Skin epidermis (tissue), 12 donors: Measurements from ENCODE around the gene FBXW12.
"Not testable (repeated sequence)": the region's sequence is repeated elsewhere in the genome, so short reads cannot be mapped to it uniquely, and the experiment has no call there.

ENCODE experiments used
- H3K27ac ChIP-seq, 21 experiments: fragments of 200-600 bp; sonication (generic) in 11 of 21; one replicate each; pipeline ENCODE4 v1.5.0; 2020; ENCODE audit warnings: mild to moderate bottlenecking in 3 of 21, inconsistent platforms in 2 of 21, moderate library complexity in 2 of 21
- H3K4me3 ChIP-seq, 7 experiments: fragments of 200-600 bp; sonication (generic) in 2 of 7; one replicate each; pipeline ENCODE4 v1.5.0; 2020; ENCODE audit warnings: inconsistent platforms in 2 of 7, mild to moderate bottlenecking in 2 of 7, moderate library complexity in 1 of 7

FBXW12 gene

GRCh38 chr3:48370333-48370713 lies 1.7 kb upstream of the FBXW12 start:
- H3K4me3 ChIP-seq: no peak overlapping the region
- no peak overlapping the region for H3K27ac ChIP-seq

GRCh38 chr3:48372377-48372770 lies 355 bp downstream of the FBXW12 start:
- no peak overlapping the region for H3K4me3 ChIP-seq
- no peak overlapping the region for H3K27ac ChIP-seq

- Histone ChIP-seq H3K27ac (no peak overlapping the region), H3K4me3 (no peak overlapping the region)
These were observed 930 bp downstream of the FBXW12 start for GRCh38 chr3:48372862-48373435.

- Histone ChIP-seq H3K27ac (no peak overlapping the region), H3K4me3 (no peak overlapping the region)
These were observed 15.6 kb downstream of the FBXW12 start for GRCh38 chr3:48387634-48388033.

GRCh38 chr3:48388966-48389365 lies 16.9 kb downstream of the FBXW12 start:
- Histone ChIP-seq H3K4me3 (no peak overlapping the region), H3K27ac (no peak overlapping the region)

GRCh38 chr3:48394391-48394790 lies 22.4 kb downstream of the FBXW12 start:
- H3K27ac ChIP-seq: no peak overlapping the region
- H3K4me3 ChIP-seq: no peak overlapping the region

GRCh38 chr3:48395714-48396113 lies 23.7 kb downstream of the FBXW12 start:
- no peak overlapping the region for H3K4me3 ChIP-seq

GRCh38 chr3:48397767-48398681 lies 26.0 kb downstream of the FBXW12 start:
- no peak overlapping the region for H3K27ac ChIP-seq
- no peak overlapping the region for H3K4me3 ChIP-seq

More at GRCh38 chr3:48395714-48396113, 23.7 kb downstream of the FBXW12 start:
- H3K27ac ChIP-seq: no peak overlapping the region

- peak overlapping the region in 5 of 21 experiments; percentile 14 to 57 (median 37) for H3K27ac ChIP-seq
- H3K4me3 ChIP-seq: no peak overlapping the region
These were observed 26.8 kb downstream of the FBXW12 start for GRCh38 chr3:48398701-48399386.

GRCh38 chr3:48399387-48400172 lies 27.6 kb downstream of the FBXW12 start:
- Histone ChIP-seq H3K4me3 (no peak overlapping the region), H3K27ac (peak overlapping the region in 9 of 21 experiments; percentile 14 to 57 (median 35))

GRCh38 chr3:48400824-48401433 lies 28.9 kb downstream of the FBXW12 start:
- Histone ChIP-seq H3K4me3 (no peak overlapping the region), H3K27ac (peak overlapping the region in 5 of 21 experiments; percentile 12 to 76 (median 45))

- not testable (repeated sequence) for H3K4me3 ChIP-seq
- peak overlapping the region in 16 of 21 experiments; percentile 26 to 81 (median 61) for H3K27ac ChIP-seq
These were observed 29.4 kb downstream of the FBXW12 start for GRCh38 chr3:48401434-48401901.

GRCh38 chr3:48402281-48402732 lies 30.3 kb downstream of the FBXW12 start:
- Histone ChIP-seq H3K27ac (peak overlapping the region in 19 of 21 experiments; percentile 7 to 81 (median 58)), H3K4me3 (no peak overlapping the region)

GRCh38 chr3:48402907-48403306 lies 30.9 kb downstream of the FBXW12 start:
- Histone ChIP-seq H3K27ac (peak overlapping the region in 17 of 21 experiments; percentile 7 to 81 (median 61)), H3K4me3 (no peak overlapping the region)

GRCh38 chr3:48403533-48404439 lies 31.8 kb downstream of the FBXW12 start:
- Histone ChIP-seq H3K4me3 (no peak overlapping the region), H3K27ac (peak overlapping the region in 10 of 21 experiments; percentile 24 to 81 (median 68))

GRCh38 chr3:48404440-48405342 lies 32.7 kb downstream of the FBXW12 start:
- peak overlapping the region in 3 of 21 experiments; percentile 12 to 81 (median 43) for H3K27ac ChIP-seq

GRCh38 chr3:48405343-48405881 lies 33.4 kb downstream of the FBXW12 start:
- peak overlapping the region in 4 of 21 experiments; percentile 23 to 50 (median 48) for H3K27ac ChIP-seq

More at GRCh38 chr3:48404440-48405342, 32.7 kb downstream of the FBXW12 start:
- H3K4me3 ChIP-seq: no peak overlapping the region

More at GRCh38 chr3:48405343-48405881, 33.4 kb downstream of the FBXW12 start:
- no peak overlapping the region for H3K4me3 ChIP-seq
